ENCODE data around the gene KIFC1. TPM values are rescaled to one million over a fixed set of nuclear protein-coding genes. Genes with fewer than 3 reads are reported as not detected.

KIFC1 gene
- total RNA-seq, 1 donor from 2014 or later: not detected

DNA sequence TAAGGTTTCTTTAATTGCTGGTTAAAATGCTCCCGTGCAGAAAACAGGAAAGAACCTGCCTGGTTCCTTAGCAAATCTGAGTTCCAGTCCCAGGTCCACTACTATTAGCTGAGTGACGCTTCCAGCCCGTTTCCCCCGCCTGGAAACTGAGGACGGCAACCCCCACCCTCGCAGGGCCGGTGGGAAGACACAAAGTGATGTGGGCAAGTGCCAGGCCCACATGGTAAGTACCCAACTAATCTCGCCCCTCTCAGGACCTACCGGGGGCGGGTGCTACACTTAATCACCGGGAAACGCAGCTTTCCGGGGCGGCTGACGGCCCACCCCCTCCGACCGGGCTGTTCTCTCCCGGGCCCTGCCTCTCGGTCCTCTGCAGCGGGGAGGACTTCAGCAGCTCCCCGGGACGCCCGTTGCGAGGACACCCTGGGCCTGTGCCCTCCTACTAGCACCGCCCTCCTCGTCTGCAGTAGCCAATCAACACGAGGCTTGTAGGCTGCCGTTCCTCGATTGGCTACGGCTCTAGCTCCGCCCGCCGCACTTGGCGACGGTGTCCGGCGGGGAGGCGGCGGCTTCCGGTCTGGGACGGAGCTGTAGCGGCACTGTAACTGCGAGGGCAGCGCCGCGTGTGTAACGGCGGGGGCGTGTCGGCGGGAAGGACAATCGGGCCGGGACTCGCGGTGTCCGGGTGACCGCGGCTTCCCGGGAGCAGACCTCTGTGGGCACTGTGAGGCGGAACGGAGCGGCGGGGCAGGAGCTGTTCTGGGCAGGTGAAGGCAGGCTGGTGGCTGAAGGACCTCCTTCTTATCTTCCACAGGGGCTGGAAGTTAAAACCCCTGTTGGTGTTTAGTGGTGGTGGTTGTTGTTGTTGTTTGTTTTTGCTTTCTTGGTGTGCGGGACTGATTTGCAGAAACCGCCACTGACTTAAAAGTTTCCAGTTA, 62.7 kb downstream of the KIFC1 start, which contains the start of gene ZBTB9:
Gene ZBTB9 (plus strand): TSS at position 568 of the 938 bp plus-strand sequence. CDS start 525 bp downstream, outside the sequence.
- Histone ChIP-seq H3K4me3 (peak within 1 kb of the TSS; percentile 87 to 94), H3K27ac (peak within 1 kb of the TSS; percentile 70 to 73), H3K27me3 (no peaks in the 10 kb centered on the region), H3K9me3 (no peaks in the 10 kb centered on the region), H3K36me3 (peaks cover 0 to 2% of the 10 kb centered on the region in 2 donors), H3K4me1 (peaks cover 6 to 17% of the 10 kb centered on the region in 2 donors)
- intact Hi-C loops (cut with DNase I): loop anchor here (1.0 to 5.0 kb wide), 5 partner anchors 25 to 257 kb away; partner anchors contain the start of genes KIFC1, PHF1 and UQCC2
- peak; percentile 92 to 98 for DNase-seq (ENCODE audit: low spot score in 2 of 2)
- TF ChIP-seq, protein P1, sequence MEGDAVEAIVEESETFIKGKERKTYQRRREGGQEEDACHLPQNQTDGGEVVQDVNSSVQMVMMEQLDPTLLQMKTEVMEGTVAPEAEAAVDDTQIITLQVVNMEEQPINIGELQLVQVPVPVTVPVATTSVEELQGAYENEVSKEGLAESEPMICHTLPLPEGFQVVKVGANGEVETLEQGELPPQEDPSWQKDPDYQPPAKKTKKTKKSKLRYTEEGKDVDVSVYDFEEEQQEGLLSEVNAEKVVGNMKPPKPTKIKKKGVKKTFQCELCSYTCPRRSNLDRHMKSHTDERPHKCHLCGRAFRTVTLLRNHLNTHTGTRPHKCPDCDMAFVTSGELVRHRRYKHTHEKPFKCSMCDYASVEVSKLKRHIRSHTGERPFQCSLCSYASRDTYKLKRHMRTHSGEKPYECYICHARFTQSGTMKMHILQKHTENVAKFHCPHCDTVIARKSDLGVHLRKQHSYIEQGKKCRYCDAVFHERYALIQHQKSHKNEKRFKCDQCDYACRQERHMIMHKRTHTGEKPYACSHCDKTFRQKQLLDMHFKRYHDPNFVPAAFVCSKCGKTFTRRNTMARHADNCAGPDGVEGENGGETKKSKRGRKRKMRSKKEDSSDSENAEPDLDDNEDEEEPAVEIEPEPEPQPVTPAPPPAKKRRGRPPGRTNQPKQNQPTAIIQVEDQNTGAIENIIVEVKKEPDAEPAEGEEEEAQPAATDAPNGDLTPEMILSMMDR (IDR thresholded peaks at IDR 0.05): no peak

DNA sequence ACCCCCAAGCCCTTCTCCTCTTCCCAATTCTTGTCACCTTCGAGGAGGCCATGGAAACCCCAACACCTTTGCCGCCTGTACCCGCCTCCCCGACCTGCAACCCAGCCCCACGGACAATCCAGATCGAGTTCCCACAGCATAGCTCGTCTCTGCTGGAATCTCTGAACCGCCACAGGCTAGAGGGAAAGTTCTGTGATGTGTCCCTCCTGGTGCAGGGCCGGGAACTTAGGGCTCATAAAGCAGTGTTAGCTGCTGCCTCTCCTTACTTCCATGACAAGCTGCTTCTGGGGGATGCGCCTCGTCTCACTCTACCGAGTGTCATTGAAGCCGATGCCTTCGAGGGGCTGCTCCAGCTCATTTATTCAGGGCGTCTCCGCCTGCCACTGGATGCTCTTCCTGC, 63.4 kb downstream of the KIFC1 start:
- no peak for DNase-seq (ENCODE audit: low spot score in 2 of 2)
- H3K9me3 ChIP-seq: no peaks in the 10 kb centered on the region
- H3K4me1 ChIP-seq: peaks cover 6 to 17% of the 10 kb centered on the region in 2 donors
- peak overlapping the region; percentile 87 to 94 for H3K4me3 ChIP-seq
- H3K27me3 ChIP-seq: no peaks in the 10 kb centered on the region
- TF ChIP-seq, protein P1 (IDR thresholded peaks at IDR 0.05): no peak
- H3K36me3 ChIP-seq: no peaks in the 10 kb centered on the region
- no peak overlapping the region for H3K27ac ChIP-seq
- intact Hi-C loops (cut with DNase I): loop anchor here (2.0 kb wide), 2 partner anchors 26 to 44 kb away; partner anchors contain the start of gene PHF1

DNA sequence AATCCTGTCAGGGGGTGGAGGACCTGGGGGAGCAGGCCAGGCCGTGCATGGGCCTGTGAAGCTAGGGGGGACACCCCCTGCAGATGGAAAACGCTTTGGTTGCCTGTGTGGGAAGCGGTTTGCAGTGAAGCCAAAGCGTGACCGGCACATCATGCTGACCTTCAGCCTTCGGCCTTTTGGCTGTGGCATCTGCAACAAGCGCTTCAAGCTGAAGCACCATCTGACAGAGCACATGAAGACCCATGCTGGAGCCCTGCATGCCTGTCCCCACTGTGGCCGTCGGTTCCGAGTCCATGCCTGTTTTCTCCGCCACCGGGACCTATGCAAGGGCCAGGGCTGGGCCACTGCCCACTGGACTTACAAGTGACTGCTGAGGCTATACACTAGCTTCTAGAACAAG, 64.5 kb downstream of the KIFC1 start:
- DNase-seq (ENCODE audit: low spot score in 2 of 2): no peak
- H3K4me3 ChIP-seq: no peak overlapping the region
- H3K4me1 ChIP-seq: peaks cover 6 to 17% of the 10 kb centered on the region in 2 donors
- no peak overlapping the region for H3K27ac ChIP-seq
- no peaks in the 10 kb centered on the region for H3K27me3 ChIP-seq
- H3K9me3 ChIP-seq: no peaks in the 10 kb centered on the region
- TF ChIP-seq, protein P1 (IDR thresholded peaks at IDR 0.05): no peak
- intact Hi-C loops (cut with DNase I): no loop called here
- no peaks in the 10 kb centered on the region for H3K36me3 ChIP-seq

DNA sequence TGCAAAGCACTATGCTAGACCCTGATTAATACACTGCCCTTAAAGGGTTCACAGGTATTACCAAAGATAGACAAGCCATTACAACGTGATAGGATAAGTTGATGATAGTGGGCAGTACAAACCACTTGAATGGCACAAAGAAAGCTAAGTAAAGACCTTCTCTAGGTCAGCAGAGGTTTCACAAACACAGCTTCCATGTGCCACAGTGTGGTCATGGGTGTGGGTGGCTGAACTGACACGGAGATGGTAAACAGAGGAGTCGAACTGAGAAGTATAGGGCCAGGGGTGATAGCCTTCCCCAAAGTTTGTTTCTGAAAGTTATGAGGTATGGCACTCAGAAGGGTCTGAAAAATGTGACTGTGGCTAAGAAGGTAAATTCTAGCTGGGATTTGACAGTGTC, 67.1 kb downstream of the KIFC1 start:
- Histone ChIP-seq H3K4me3 (no peak overlapping the region), H3K27ac (no peak overlapping the region), H3K27me3 (no peaks in the 10 kb centered on the region), H3K9me3 (no peaks in the 10 kb centered on the region), H3K4me1 (peaks cover 6 to 8% of the 10 kb centered on the region in 2 donors), H3K36me3 (no peaks in the 10 kb centered on the region)
- TF ChIP-seq, protein P1 (IDR thresholded peaks at IDR 0.05): no peak
- intact Hi-C loops (cut with DNase I): no loop called here
- DNase-seq (ENCODE audit: low spot score in 2 of 2): no peak

DNA sequence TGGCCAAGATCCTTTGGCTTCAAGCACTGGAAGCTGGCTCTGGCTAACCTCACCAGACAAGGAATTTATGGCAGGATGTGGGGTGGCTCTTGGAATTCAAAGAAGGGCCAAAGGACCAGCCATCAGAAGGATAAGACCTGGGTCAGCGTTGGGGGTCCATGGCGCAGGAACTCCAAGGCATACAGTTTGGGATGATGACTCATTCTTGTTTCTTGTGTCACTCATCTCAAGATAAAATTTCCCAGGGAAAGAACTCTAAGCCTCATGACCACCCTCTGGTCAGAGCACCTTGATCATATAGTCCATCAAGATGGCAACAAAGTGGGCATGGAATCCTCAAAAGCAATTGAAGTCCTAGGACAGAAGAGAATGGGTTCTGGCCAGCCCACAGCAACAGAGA, 67.6 kb downstream of the KIFC1 start:
- DNase-seq (ENCODE audit: low spot score in 2 of 2): no peak
- Histone ChIP-seq H3K4me1 (peaks cover 6 to 7% of the 10 kb centered on the region in 2 donors), H3K9me3 (no peaks in the 10 kb centered on the region), H3K36me3 (no peaks in the 10 kb centered on the region), H3K27ac (no peak overlapping the region), H3K27me3 (no peaks in the 10 kb centered on the region), H3K4me3 (no peak overlapping the region)
- intact Hi-C loops (cut with DNase I): no loop called here
- TF ChIP-seq, protein P1 (IDR thresholded peaks at IDR 0.05): no peak

Other genes starting within 250 kb of the KIFC1 start
- 0.11 TPM for gene COL11A2, start 199.4 kb upstream of the KIFC1 start, total RNA-seq
- 21.6 TPM for gene RXRB, start 191.2 kb upstream of the KIFC1 start, total RNA-seq
- 59.7 TPM for gene SLC39A7, start 191.0 kb upstream of the KIFC1 start, total RNA-seq
- not detected for gene HSD17B8, start 187.2 kb upstream of the KIFC1 start, total RNA-seq
- gene RING1, start 183.3 kb upstream of the KIFC1 start, total RNA-seq: 28.5 TPM
- 50.1 TPM for gene VPS52, start 119.9 kb upstream of the KIFC1 start, total RNA-seq
- 1,863 TPM for gene RPS18, start 119.7 kb upstream of the KIFC1 start, total RNA-seq
- 15.9 TPM for gene B3GALT4, start 114.7 kb upstream of the KIFC1 start, total RNA-seq
- 70.6 TPM for gene WDR46, start 102.6 kb upstream of the KIFC1 start, total RNA-seq
- 11.3 TPM for gene PFDN6, start 102.2 kb upstream of the KIFC1 start, total RNA-seq
- 63.9 TPM for gene RGL2, start 92.9 kb upstream of the KIFC1 start, total RNA-seq
- gene TAPBP, start 77.7 kb upstream of the KIFC1 start, total RNA-seq: 185 TPM
- 35.5 TPM for gene ZBTB22, start 74.1 kb upstream of the KIFC1 start, total RNA-seq
- gene DAXX, start 68.9 kb upstream of the KIFC1 start, total RNA-seq: 44.8 TPM
- gene PHF1, start 19.2 kb downstream of the KIFC1 start, total RNA-seq: 30.5 TPM
- gene CUTA, start 26.3 kb downstream of the KIFC1 start, total RNA-seq: 77.2 TPM
- gene SYNGAP1, start 28.2 kb downstream of the KIFC1 start, total RNA-seq: 33.7 TPM
- 45.8 TPM for gene ZBTB9, start 62.8 kb downstream of the KIFC1 start, total RNA-seq
- 8.7 TPM for gene BAK1, start 188.5 kb downstream of the KIFC1 start, total RNA-seq
- gene ITPR3, start 229.5 kb downstream of the KIFC1 start, total RNA-seq: 43.0 TPM